Panc1 (cell line): ENCODE measurements around the gene AAK1. TPM values are rescaled to one million over a fixed set of nuclear protein-coding genes. Genes with fewer than 3 reads are reported as not detected.

Source experiments
- ATAC-seq: fragments of 200-7000 bp; cut with Tn5 transposase; 2 replicates; pipeline ENCODE4 v1.9.1; 2020; ENCODE audit warnings: mild to moderate bottlenecking, moderate library complexity
- BruUV-seq: library from RNA; stranded (reverse); fragments of 400-500 nt; replicated peaks from 2 replicates; lab custom pipeline; 2021; lab: Mats Ljungman, UMichigan
- CTCF ChIA-PET: fragments of 300-600 bp; sonication (Branson Sonifier 250); formaldehyde crosslinking; loops from one replicate; lab custom pipeline; 2022; ENCODE audit warnings: antibody characterized with exemption; lab: Charles Lee
- POLR2A ChIA-PET: fragments of 300-600 bp; sonication (Branson Sonifier 250); formaldehyde crosslinking; loops from one replicate; lab custom pipeline; 2022; ENCODE audit warnings: antibody characterized with exemption; lab: Charles Lee
- DNase-seq: peaks from one replicate; pipeline ENCODE4 v3.0.0-alpha.2; 2010; ENCODE audit warnings: low read depth, low spot score
- H3K27ac ChIP-seq: 2 replicates; pipeline ENCODE4 v1.5.1; 2011; ENCODE audit warnings: mild to moderate bottlenecking, low read length, inconsistent platforms
- H3K27me3 ChIP-seq: fragments of 200-500 bp; sonication (Bioruptor generic); 2 replicates; pipeline ENCODE4 v1.6.0; 2014; ENCODE audit warnings: low read length, inconsistent platforms; ENCODE audit not compliant: control insufficient read depth, insufficient read depth
- H3K36me3 ChIP-seq: fragments of 200-500 bp; sonication (Bioruptor generic); 2 replicates; pipeline ENCODE4 v1.5.1; 2014; ENCODE audit warnings: inconsistent platforms, mild to moderate bottlenecking, low read length, moderate library complexity; ENCODE audit not compliant: control insufficient read depth, insufficient read depth
- H3K4me1 ChIP-seq: 2 replicates; pipeline ENCODE4 v1.5.1; 2011; ENCODE audit warnings: inconsistent platforms, mild to moderate bottlenecking, low read length, moderate library complexity; ENCODE audit not compliant: control insufficient read depth, insufficient read depth
- H3K4me3 ChIP-seq, 2 experiments: 2 replicates each; pipeline ENCODE4 v1.5.1; 2011 to 2012; ENCODE audit warnings: low read depth in 2 of 2, low read length in 2 of 2, mild to moderate bottlenecking in 2 of 2, inconsistent platforms in 1 of 2, moderate library complexity in 1 of 2
- H3K9me3 ChIP-seq: fragments of 200-500 bp; sonication (Bioruptor generic); 2 replicates; pipeline ENCODE4 v1.5.1; 2014; ENCODE audit warnings: low read depth, mild to moderate bottlenecking, inconsistent platforms, low read length, moderate library complexity; ENCODE audit not compliant: control insufficient read depth, insufficient read depth
- CTCF ChIP-seq: fragments of 450-650 bp; IDR thresholded peaks from 2 replicates; pipeline ENCODE4 v1.5.1; 2017; ENCODE audit warnings: mild to moderate bottlenecking
- POLR2AphosphoS5 ChIP-seq: IDR thresholded peaks from 2 replicates; pipeline ENCODE4 v1.6.1; 2012; ENCODE audit warnings: mild to moderate bottlenecking, low read depth, low read length, moderate library complexity
- REST ChIP-seq, 2 experiments: IDR thresholded peaks; 2 replicates each; pipeline ENCODE4 v1.6.1; 2011 to 2012; ENCODE audit warnings: low read depth in 2 of 2, control low read depth in 1 of 2, low read length in 1 of 2, mild to moderate bottlenecking in 1 of 2, moderate library complexity in 1 of 2; ENCODE audit not compliant: insufficient read depth in 1 of 2
- SIN3A ChIP-seq: IDR thresholded peaks from 2 replicates; pipeline ENCODE4 v1.6.1; 2012; ENCODE audit warnings: low read depth, mild to moderate bottlenecking, low read length, moderate library complexity, borderline replicate concordance; ENCODE audit not compliant: insufficient read depth
- TCF7L2 ChIP-seq: IDR thresholded peaks from 2 replicates; pipeline ENCODE4 v1.6.1; 2011; ENCODE audit warnings: mild to moderate bottlenecking, low read depth, low read length, inconsistent platforms
- in situ Hi-C: cut with HindIII; loops from 2 replicates; pipeline ENCODE4 v1.10.0; 2016; ENCODE audit warnings: low sequenced_read_pairs, low pct_unique_long_range_greater_than_20kb
- intact Hi-C: fragments of 100-400 bp; cut with micrococcal nuclease; formaldehyde crosslinking; loops from one replicate; pipeline ENCODE4 v1.10.0; 2022; ENCODE audit not compliant: unreplicated experiment
- total RNA-seq: library from RNA; stranded (reverse); gene quantifications from one replicate; pipeline ENCODE4 v1.2.1, GENCODE V29; 2021; ENCODE audit not compliant: unreplicated experiment

AAK1 gene
- total RNA-seq, 1 experiment from 2014 or later, result 123 TPM

- no peaks in the 10 kb centered on the region for H3K4me1 ChIP-seq
- in situ Hi-C loops, result no loop called here
- no peaks in the 10 kb centered on the region for H3K27me3 ChIP-seq
- ATAC-seq (no peak), DNase-seq (no peak)
- no peak overlapping the region for H3K4me3 ChIP-seq
- POLR2A ChIA-PET, result no interaction called here
- no peak for TF ChIP-seq TCF7L2
- no peak for TF ChIP-seq POLR2AphosphoS5
- no peak for TF ChIP-seq REST (IDR thresholded peaks at IDR 0.05; ENCODE audit: insufficient read depth in 1 of 2, low read depth in 2 of 2, low read length in 1 of 2)
- TF ChIP-seq SIN3A, result no peak
- TF ChIP-seq CTCF, result no peak
- BruUV-seq, result no TSS peak
- no peaks in the 10 kb centered on the region for H3K36me3 ChIP-seq
- H3K27ac ChIP-seq, result no peak overlapping the region
- CTCF ChIA-PET, result no interaction called here
- H3K9me3 ChIP-seq, result no peaks in the 10 kb centered on the region
- intact Hi-C loops, result no loop called here
Observed at GRCh38 chr2:69456154-69456553, 187.4 kb downstream of the AAK1 start.

GRCh38 chr2:69454976-69455375 is 188.6 kb downstream of the AAK1 start:
- H3K36me3 ChIP-seq, result no peaks in the 10 kb centered on the region
- no peak for TF ChIP-seq SIN3A
- TF ChIP-seq TCF7L2, result no peak
- no peak for TF ChIP-seq REST (IDR thresholded peaks at IDR 0.05; ENCODE audit: insufficient read depth in 1 of 2, low read depth in 2 of 2, low read length in 1 of 2)
- TF ChIP-seq CTCF, result no peak
- no peak for TF ChIP-seq POLR2AphosphoS5
- BruUV-seq, result no TSS peak
- CTCF ChIA-PET, result no interaction called here
- no peaks in the 10 kb centered on the region for H3K9me3 ChIP-seq
- intact Hi-C loops, result no loop called here
- no peaks in the 10 kb centered on the region for H3K4me1 ChIP-seq
- H3K27ac ChIP-seq, result no peak overlapping the region
- ATAC-seq (no peak), DNase-seq (no peak)
- in situ Hi-C loops, result no loop called here
- POLR2A ChIA-PET, result interaction anchor here (0.6 kb wide), 1 partner anchor 98 kb away, joined by 3 read pairs; no protein-coding TSS in a partner anchor
- H3K27me3 ChIP-seq, result no peaks in the 10 kb centered on the region
- H3K4me3 ChIP-seq, result no peak overlapping the region
